CD4-positive, alpha-beta memory T cell (primary cell): ENCODE data around the gene NEAT1. TPM values are rescaled to one million over a fixed set of nuclear protein-coding genes. Genes with fewer than 3 reads are reported as not detected.

Source experiments
- CTCF ChIA-PET: fragments of 350-600 bp; sonication (Branson Sonifier 250); formaldehyde crosslinking; loops from one replicate; lab custom pipeline; 2021; ENCODE audit warnings: inconsistent platforms; ENCODE audit not compliant: partially characterized antibody; lab: Charles Lee
- POLR2A ChIA-PET: fragments of 350-600 bp; sonication (Branson Sonifier 250); formaldehyde crosslinking; loops from one replicate; lab custom pipeline; 2021; ENCODE audit not compliant: partially characterized antibody; lab: Charles Lee
- DNase-seq, 5 donors: peaks; one replicate each; pipeline versions ENCODE4 v3.0.0 to v3.0.0-alpha.2; 2020 to 2022; ENCODE audit warnings: mixed read lengths in 1 of 5
- H3K27ac ChIP-seq: one replicate; pipeline ENCODE4 v1.7.0; 2013; ENCODE audit warnings: low read depth, low read length
- H3K27me3 ChIP-seq: 2 replicates; pipeline ENCODE4 v1.7.0; 2013; ENCODE audit warnings: mild to moderate bottlenecking, low read length, moderate library complexity; ENCODE audit not compliant: insufficient read depth
- H3K36me3 ChIP-seq: 2 replicates; pipeline ENCODE4 v1.7.0; 2013; ENCODE audit warnings: mild to moderate bottlenecking, low read length, moderate library complexity; ENCODE audit not compliant: insufficient read depth
- H3K4me1 ChIP-seq: 2 replicates; pipeline ENCODE4 v1.7.0; 2013; ENCODE audit warnings: mild to moderate bottlenecking, low read length, moderate library complexity; ENCODE audit not compliant: insufficient read depth
- H3K4me3 ChIP-seq, 2 donors: one replicate each; pipeline ENCODE4 v1.7.0; 2013; ENCODE audit warnings: low read length in 2 of 2, mild to moderate bottlenecking in 1 of 2
- H3K9me3 ChIP-seq, 2 donors: one replicate each; pipeline ENCODE4 v1.7.0; 2013; ENCODE audit warnings: low read length in 2 of 2, control low read depth in 1 of 2; ENCODE audit not compliant: control insufficient read depth in 1 of 2
- H3K27ac Mint-ChIP-seq, 7 donors: one replicate each; pipeline ENCODE4 v1.8.0; 2020 to 2021; ENCODE audit warnings: mixed read lengths in 7 of 7, mild to moderate bottlenecking in 6 of 7, inconsistent platforms in 3 of 7, moderate library complexity in 3 of 7
- H3K27me3 Mint-ChIP-seq, 2 donors: one replicate each; pipeline ENCODE4 v1.8.0; 2020 to 2021; ENCODE audit warnings: mixed read lengths in 2 of 2
- H3K36me3 Mint-ChIP-seq, 2 donors: one replicate each; pipeline ENCODE4 v1.8.0; 2020 to 2021; ENCODE audit warnings: mixed read lengths in 2 of 2, inconsistent platforms in 1 of 2, mild to moderate bottlenecking in 1 of 2
- H3K4me1 Mint-ChIP-seq, 4 donors: one replicate each; pipeline ENCODE4 v1.8.0; 2020 to 2021; ENCODE audit warnings: mixed read lengths in 4 of 4, mild to moderate bottlenecking in 1 of 4
- H3K4me3 Mint-ChIP-seq, 8 donors: one replicate each; pipeline ENCODE4 v1.8.0; 2020 to 2021; ENCODE audit warnings: mixed read lengths in 8 of 8, mild to moderate bottlenecking in 7 of 8, moderate library complexity in 6 of 8, inconsistent platforms in 3 of 8
- H3K9me3 Mint-ChIP-seq, 8 donors: one replicate each; pipeline ENCODE4 v1.8.0; 2020 to 2021; ENCODE audit warnings: mixed read lengths in 8 of 8, mild to moderate bottlenecking in 5 of 8, inconsistent platforms in 3 of 8, moderate library complexity in 1 of 8
- intact Hi-C: fragments of 100-400 bp; cut with micrococcal nuclease; formaldehyde crosslinking; loops from one replicate; pipeline ENCODE4 v1.15.1; 2023
- polyA plus RNA-seq, 2 donors: library from polyadenylated mRNA; unstranded; fragments of 300-500 nt; fragmentation: Illumina TruSeq; gene quantifications; one replicate each; pipeline ENCODE4 v1.2.3, GENCODE V29; 2021
- total RNA-seq, 2 experiments: library from RNA; stranded (reverse); gene quantifications; one replicate each; pipeline ENCODE4 v1.2.3, GENCODE V29; 2021

Gene NEAT1
- total and polyA plus RNA-seq, 4 experiments from 2014 or later = 2.3 to 687 (median 344) TPM

DNA sequence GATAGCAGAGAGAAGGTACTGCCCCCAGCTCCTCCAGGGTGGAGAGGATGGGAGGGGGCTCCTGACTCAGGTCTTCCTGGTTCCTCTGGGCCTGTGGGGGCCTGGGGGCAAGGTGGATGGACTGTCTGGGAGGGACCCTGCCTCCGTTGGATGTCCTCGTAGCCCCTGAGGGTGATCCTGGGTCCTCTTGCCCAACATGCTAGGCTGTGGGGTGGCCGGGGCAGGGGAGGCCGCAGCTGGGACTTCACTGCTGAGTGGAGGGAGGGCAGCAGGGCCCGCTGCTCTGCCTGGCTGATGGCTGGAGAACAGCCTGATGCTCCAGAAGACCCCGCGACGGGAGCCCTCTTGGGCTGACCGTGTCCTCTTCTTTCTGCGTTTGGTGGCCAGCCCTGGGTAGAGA lies 22.8 kb upstream of the NEAT1 start:
- Mint-ChIP-seq H3K27ac (no peak overlapping the region), H3K27me3 (no peaks in the 10 kb centered on the region), H3K4me3 (no peak overlapping the region), H3K36me3 (peaks cover 16 to 56% of the 10 kb centered on the region in 2 donors), H3K4me1 (peaks cover 0 to 6% (median 2%) of the 10 kb centered on the region in 4 donors), H3K9me3 (no peaks in the 10 kb centered on the region)
- peaks cover 42% of the 10 kb centered on the region for H3K36me3 ChIP-seq
- intact Hi-C loops = no loop called here
- ChIA-PET CTCF (no interaction called here), POLR2A (interaction anchor here (1.3 to 25.9 kb wide), 4 partner anchors 11 to 105 kb away, joined by 5 to 654 read pairs (median 8); partner anchors contain the start of genes FRMD8 and MALAT1)
- H3K27ac ChIP-seq = no peak overlapping the region
- H3K9me3 ChIP-seq = no peaks in the 10 kb centered on the region
- H3K27me3 ChIP-seq = no peaks in the 10 kb centered on the region
- no peak overlapping the region for H3K4me3 ChIP-seq
- DNase-seq = peak in 1 of 5 donors; percentile 23
- no peaks in the 10 kb centered on the region for H3K4me1 ChIP-seq

DNA sequence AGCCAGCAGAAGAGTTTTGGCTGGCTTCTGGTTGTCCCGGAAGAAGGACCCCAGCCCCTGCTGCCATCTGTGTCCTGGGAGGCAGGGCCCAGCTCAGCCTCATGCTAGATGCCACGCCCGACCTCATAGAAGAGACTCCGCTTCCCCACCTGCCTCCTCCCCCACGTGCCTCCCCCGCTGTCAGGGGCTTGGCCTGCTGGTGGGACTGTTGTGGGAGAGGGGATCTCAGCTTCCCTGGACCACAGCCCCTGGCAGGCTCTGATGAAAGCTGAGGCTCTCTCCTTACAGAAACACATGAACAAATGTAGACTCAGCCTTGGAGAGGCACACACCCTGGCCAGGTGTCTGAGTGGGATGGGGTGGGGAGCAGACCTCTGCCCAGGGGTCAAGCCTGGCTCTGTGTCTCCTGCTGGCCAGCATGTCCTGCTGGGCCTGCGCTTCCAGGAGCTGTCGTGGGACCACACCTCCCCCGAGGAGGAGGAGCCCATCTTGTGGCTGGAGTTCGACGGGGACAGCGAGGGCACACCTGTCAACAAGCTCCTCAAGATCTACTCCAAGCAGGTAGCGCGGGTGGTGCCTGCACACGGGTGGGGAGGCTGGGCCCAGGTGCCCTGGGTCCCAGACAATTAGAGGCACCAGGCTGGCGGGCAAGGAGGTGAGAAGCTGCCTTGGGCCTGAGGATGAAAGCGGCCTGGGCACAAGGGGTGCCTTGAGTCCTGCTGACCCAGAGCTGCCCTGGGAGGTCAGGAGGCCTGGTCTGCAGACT lies 22.1 kb upstream of the NEAT1 start:
- peaks cover 0 to 6% (median 2%) of the 10 kb centered on the region in 4 donors for H3K4me1 Mint-ChIP-seq
- intact Hi-C loops = no loop called here
- Histone ChIP-seq H3K4me3 (no peak overlapping the region), H3K36me3 (peaks cover 45% of the 10 kb centered on the region), H3K9me3 (no peaks in the 10 kb centered on the region), H3K4me1 (no peaks in the 10 kb centered on the region), H3K27me3 (no peaks in the 10 kb centered on the region), H3K27ac (no peak overlapping the region)
- no peak overlapping the region for H3K4me3 Mint-ChIP-seq
- POLR2A ChIA-PET = interaction anchor here (1.1 to 25.9 kb wide), 6 partner anchors 11 to 104 kb away, joined by 3 to 654 read pairs (median 6); partner anchors contain the start of genes FRMD8 and MALAT1
- H3K27ac Mint-ChIP-seq = peak overlapping the region in 2 of 7 donors; percentile 11 to 65
- H3K36me3 Mint-ChIP-seq = peaks cover 16 to 55% of the 10 kb centered on the region in 2 donors
- no peaks in the 10 kb centered on the region for H3K9me3 Mint-ChIP-seq
- peak in 1 of 5 donors; percentile 9 for DNase-seq
- CTCF ChIA-PET = no interaction called here
- H3K27me3 Mint-ChIP-seq = no peaks in the 10 kb centered on the region

DNA sequence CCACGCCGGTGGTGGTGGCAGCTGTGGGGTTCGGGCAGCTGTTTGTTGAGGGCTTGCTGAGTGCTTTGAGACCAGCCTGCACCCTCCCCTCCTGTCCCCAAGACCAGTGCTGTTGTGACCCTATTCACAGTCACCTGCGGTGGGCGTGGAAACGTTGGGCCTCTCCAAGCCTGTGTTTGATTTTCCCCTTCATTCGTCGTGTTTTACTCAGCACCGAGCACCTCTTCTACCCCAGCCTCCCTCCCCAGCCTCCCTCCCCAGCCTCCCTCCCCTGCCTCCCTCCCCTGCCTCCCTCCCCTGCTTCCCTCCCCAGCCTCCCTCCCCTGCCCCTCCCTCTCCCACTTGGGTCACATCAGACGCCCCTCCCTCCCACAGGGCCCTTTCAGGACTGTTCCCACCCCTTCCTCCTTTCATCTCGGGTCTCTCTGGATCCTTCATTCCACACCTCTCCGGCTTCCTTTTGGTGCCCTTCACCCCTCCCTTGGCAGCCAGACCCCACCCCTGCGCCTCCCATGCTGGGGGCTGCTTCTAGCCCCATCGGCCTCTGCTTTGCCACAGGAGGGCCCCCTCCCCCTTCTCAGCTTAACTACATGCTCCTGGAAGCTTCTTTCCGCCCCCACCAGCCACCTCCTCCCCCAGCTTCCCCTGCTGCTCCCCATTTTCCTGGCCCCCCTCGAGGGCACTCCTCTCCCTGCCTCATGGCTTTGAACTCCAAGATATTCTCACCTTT lies 21.4 kb upstream of the NEAT1 start:
- Mint-ChIP-seq H3K4me1 (peaks cover 0 to 6% (median 2%) of the 10 kb centered on the region in 4 donors), H3K9me3 (no peaks in the 10 kb centered on the region), H3K27ac (peak overlapping the region in 1 of 7 donors; percentile 78), H3K27me3 (no peaks in the 10 kb centered on the region), H3K36me3 (peaks cover 16 to 53% of the 10 kb centered on the region in 2 donors), H3K4me3 (no peak overlapping the region)
- Histone ChIP-seq H3K36me3 (peaks cover 42% of the 10 kb centered on the region), H3K27me3 (no peaks in the 10 kb centered on the region), H3K4me3 (no peak overlapping the region), H3K9me3 (no peaks in the 10 kb centered on the region), H3K4me1 (no peaks in the 10 kb centered on the region), H3K27ac (no peak overlapping the region)
- intact Hi-C loops = no loop called here
- ChIA-PET POLR2A (interaction anchor here (0.7 to 25.9 kb wide), 8 partner anchors 12 to 657 kb away, joined by 3 to 654 read pairs (median 4); partner anchors contain the start of genes FRMD8, MALAT1 and RASGRP2), CTCF (no interaction called here)
- peak in 1 of 5 donors; percentile 3 for DNase-seq

DNA sequence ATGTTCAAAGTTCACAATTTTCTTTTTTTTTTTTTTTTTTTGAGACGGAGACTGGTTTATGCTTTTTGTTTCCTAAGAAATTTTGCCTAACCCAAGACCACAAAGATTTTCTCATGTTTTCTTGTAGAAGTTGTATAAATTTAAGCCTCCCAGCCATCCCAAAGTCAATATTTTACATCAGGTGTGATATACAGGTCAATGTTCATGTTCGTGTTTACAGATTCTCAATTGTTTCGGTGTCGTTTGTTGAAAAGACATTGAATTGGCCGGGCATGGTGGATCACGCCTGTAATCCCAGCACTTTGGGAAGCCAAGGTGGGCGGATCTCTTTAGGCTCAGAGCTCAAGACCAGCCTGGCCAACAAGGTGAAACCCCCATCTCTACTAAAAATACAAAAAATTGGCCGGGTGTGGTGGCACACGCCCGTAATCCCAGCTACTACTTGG lies 20.8 kb upstream of the NEAT1 start:
- Mint-ChIP-seq H3K4me1 (peaks cover 0 to 6% (median 2%) of the 10 kb centered on the region in 4 donors), H3K4me3 (no peak overlapping the region), H3K36me3 (peaks cover 16 to 53% of the 10 kb centered on the region in 2 donors), H3K27me3 (no peaks in the 10 kb centered on the region), H3K27ac (peak overlapping the region in 2 of 7 donors; percentile 68 to 78), H3K9me3 (no peaks in the 10 kb centered on the region)
- no peaks in the 10 kb centered on the region for H3K9me3 ChIP-seq
- ChIA-PET CTCF (interaction anchor here (1.4 kb wide), 1 partner anchor 14 kb away, joined by 5 read pairs; no protein-coding TSS in a partner anchor), POLR2A (interaction anchor here (0.7 to 25.9 kb wide), 3 partner anchors 20 to 658 kb away, joined by 3 to 654 read pairs (median 3); partner anchors contain the start of genes MALAT1 and RASGRP2)
- no peaks in the 10 kb centered on the region for H3K4me1 ChIP-seq
- no peaks in the 10 kb centered on the region for H3K27me3 ChIP-seq
- H3K4me3 ChIP-seq = no peak overlapping the region
- peaks cover 42% of the 10 kb centered on the region for H3K36me3 ChIP-seq
- intact Hi-C loops = no loop called here
- peak in 1 of 5 donors; percentile 0 for DNase-seq
- no peak overlapping the region for H3K27ac ChIP-seq

DNA sequence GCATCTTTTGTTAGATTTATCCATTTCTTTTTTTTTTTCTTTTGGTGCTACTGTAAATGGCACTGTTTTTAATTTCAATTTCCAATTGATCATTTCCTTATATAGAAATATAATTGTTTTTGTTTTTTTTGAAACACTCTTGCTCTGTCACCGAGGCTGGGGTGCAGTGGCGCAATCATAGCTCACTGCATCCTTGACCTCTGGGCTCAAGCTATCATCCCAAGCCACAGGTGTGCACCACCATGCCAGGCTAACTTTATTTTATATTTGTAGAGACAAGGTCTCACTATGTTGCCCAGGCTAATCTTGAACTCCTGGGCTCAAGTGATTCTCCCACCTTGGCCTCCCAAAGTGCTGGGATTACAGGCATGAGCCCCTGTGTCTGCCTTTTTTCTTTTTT lies 19.8 kb upstream of the NEAT1 start:
- Histone ChIP-seq H3K4me1 (no peaks in the 10 kb centered on the region), H3K9me3 (no peaks in the 10 kb centered on the region), H3K27ac (no peak overlapping the region), H3K36me3 (peaks cover 38% of the 10 kb centered on the region), H3K4me3 (no peak overlapping the region), H3K27me3 (no peaks in the 10 kb centered on the region)
- H3K27me3 Mint-ChIP-seq = no peaks in the 10 kb centered on the region
- intact Hi-C loops = no loop called here
- H3K36me3 Mint-ChIP-seq = peaks cover 10 to 48% of the 10 kb centered on the region in 2 donors
- peaks cover 0 to 6% (median 1%) of the 10 kb centered on the region in 4 donors for H3K4me1 Mint-ChIP-seq
- H3K9me3 Mint-ChIP-seq = no peaks in the 10 kb centered on the region
- H3K4me3 Mint-ChIP-seq = no peak overlapping the region
- no peak for DNase-seq
- ChIA-PET CTCF (interaction anchor here (1.4 kb wide), 1 partner anchor 13 kb away, joined by 5 read pairs; no protein-coding TSS in a partner anchor), POLR2A (interaction anchor here (0.5 to 25.9 kb wide), 3 partner anchors 73 to 127 kb away, joined by 3 to 654 read pairs (median 3); partner anchors contain the start of gene MALAT1)
- H3K27ac Mint-ChIP-seq = peak overlapping the region in 2 of 7 donors; percentile 48 to 58

DNA sequence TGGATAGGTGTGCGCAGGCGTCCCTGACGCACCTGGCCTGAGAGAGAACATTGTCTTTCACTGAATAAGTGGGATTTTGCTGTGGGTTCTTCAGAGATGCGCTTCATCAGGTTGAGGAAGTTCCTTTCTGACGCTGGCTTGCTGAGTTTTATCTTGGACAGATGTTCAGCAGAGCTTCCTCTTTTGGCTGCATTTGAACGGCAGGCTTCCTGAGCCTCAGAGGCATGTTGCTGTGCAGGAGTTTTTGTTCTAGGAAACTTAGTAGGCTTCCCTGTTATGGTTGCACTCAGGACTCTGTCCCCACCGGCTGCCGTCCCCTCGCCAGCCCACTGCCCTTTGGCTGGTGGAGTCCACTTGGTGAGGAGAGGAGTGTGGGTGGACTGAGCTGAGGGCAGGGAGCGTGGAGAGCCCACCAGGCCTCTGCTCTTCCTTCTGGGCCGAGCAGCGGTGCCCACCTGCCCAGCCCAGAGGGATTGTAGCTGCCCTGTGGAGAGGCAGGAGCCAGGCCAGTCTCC lies 18.9 kb upstream of the NEAT1 start:
- no peaks in the 10 kb centered on the region for H3K27me3 Mint-ChIP-seq
- Histone ChIP-seq H3K27me3 (no peaks in the 10 kb centered on the region), H3K9me3 (no peaks in the 10 kb centered on the region), H3K36me3 (peaks cover 34% of the 10 kb centered on the region), H3K4me1 (no peaks in the 10 kb centered on the region), H3K27ac (no peak overlapping the region), H3K4me3 (no peak overlapping the region)
- DNase-seq = no peak
- H3K36me3 Mint-ChIP-seq = peaks cover 10 to 47% of the 10 kb centered on the region in 2 donors
- H3K4me1 Mint-ChIP-seq = peaks cover 0 to 6% (median 1%) of the 10 kb centered on the region in 4 donors
- no peak overlapping the region for H3K4me3 Mint-ChIP-seq
- no peaks in the 10 kb centered on the region for H3K9me3 Mint-ChIP-seq
- intact Hi-C loops = no loop called here
- CTCF ChIA-PET = interaction anchor here (1.1 kb wide), 1 partner anchor 105 kb away, joined by 3 read pairs; no protein-coding TSS in a partner anchor
- POLR2A ChIA-PET = interaction anchor here (1.3 to 2.6 kb wide), 3 partner anchors 19 to 126 kb away, joined by 3 to 7 read pairs (median 3); partner anchors contain the start of gene NEAT1
- H3K27ac Mint-ChIP-seq = peak overlapping the region in 1 of 7 donors; percentile 47
